MCF 10A (cell line): ENCODE results near the gene DIP2A. TPM values are rescaled to one million over a fixed set of nuclear protein-coding genes. Genes with fewer than 3 reads are reported as not detected.
A peak's percentile ranks its signal among the peaks of the same experiment; 100 is the strongest.

Experiments used
- BruUV-seq: library from RNA; stranded (reverse); fragments of 400-500 nt; replicated peaks from 2 replicates; lab custom pipeline; 2021; lab: Mats Ljungman, UMichigan
- CTCF ChIA-PET: fragments of 300-600 bp; sonication (Branson Sonifier 250); formaldehyde crosslinking; extraction: SDS; loops from one replicate; lab custom pipeline; 2021; ENCODE audit warnings: antibody characterized with exemption, inconsistent platforms; lab: Yijun Ruan, JAX
- POLR2A ChIA-PET: fragments of 300-600, 350-650 bp; sonication (Branson Sonifier 250); formaldehyde crosslinking; extraction: SDS; loops from one replicate; lab custom pipeline; 2020; ENCODE audit warnings: antibody characterized with exemption, inconsistent platforms; lab: Yijun Ruan, JAX
- DNase-seq: peaks from one replicate; pipeline ENCODE4 v3.0.0-alpha.2; 2018; ENCODE audit not compliant: unreplicated experiment
- H3K27ac Mint-ChIP-seq: one replicate; pipeline ENCODE4 v1.8.0; 2022; ENCODE audit warnings: mild to moderate bottlenecking, low read depth, mixed read lengths; ENCODE audit not compliant: unreplicated experiment
- H3K27me3 Mint-ChIP-seq: one replicate; pipeline ENCODE4 v1.8.0; 2022; ENCODE audit warnings: mixed read lengths; ENCODE audit not compliant: insufficient read depth, unreplicated experiment
- H3K36me3 Mint-ChIP-seq: one replicate; pipeline ENCODE4 v1.8.0; 2022; ENCODE audit warnings: mild to moderate bottlenecking, moderate library complexity, mixed read lengths; ENCODE audit not compliant: insufficient read depth, unreplicated experiment
- H3K4me1 Mint-ChIP-seq: one replicate; pipeline ENCODE4 v1.8.0; 2022; ENCODE audit warnings: mixed read lengths; ENCODE audit not compliant: insufficient read depth, unreplicated experiment
- H3K4me3 Mint-ChIP-seq: one replicate; pipeline ENCODE4 v1.8.0; 2022; ENCODE audit warnings: mild to moderate bottlenecking, moderate library complexity, mixed read lengths; ENCODE audit not compliant: unreplicated experiment
- H3K9me3 Mint-ChIP-seq: one replicate; pipeline ENCODE4 v1.8.0; 2022; ENCODE audit warnings: mixed read lengths; ENCODE audit not compliant: unreplicated experiment
- CTCF ChIP-seq: fragments of 200-600 bp; IDR thresholded peaks from one replicate; pipeline ENCODE4 v1.8.0; 2022; ENCODE audit warnings: antibody characterized with exemption, mild to moderate bottlenecking; ENCODE audit not compliant: unreplicated experiment
- intact Hi-C: fragments of 100-400 bp; cut with micrococcal nuclease; formaldehyde crosslinking; loops from 2 replicates; pipeline ENCODE4 v1.14.1; 2022
- total RNA-seq: library from RNA; stranded (reverse); gene quantifications from 2 replicates; pipeline ENCODE4 v1.2.3, GENCODE V29; 2022

Gene DIP2A
- total RNA-seq, 1 experiment from 2014 or later = 39.6 TPM

GRCh38 chr21:46434322-46434958 lies 24.3 kb upstream of the DIP2A start:
- no peaks in the 10 kb centered on the region for H3K4me1 Mint-ChIP-seq
- DNase-seq = no peak
- H3K27me3 Mint-ChIP-seq = no peaks in the 10 kb centered on the region
- ChIA-PET POLR2A (interaction anchor here (1.1 kb wide), 1 partner anchor 9 kb away, joined by 3 read pairs; no protein-coding TSS in a partner anchor), CTCF (interaction anchor here (0.9 kb wide), 1 partner anchor 46 kb away, joined by 3 read pairs; no protein-coding TSS in a partner anchor)
- H3K27ac Mint-ChIP-seq = no peak overlapping the region
- TF ChIP-seq CTCF = no peak
- no peaks in the 10 kb centered on the region for H3K9me3 Mint-ChIP-seq
- intact Hi-C loops = no loop called here
- no peak overlapping the region for H3K4me3 Mint-ChIP-seq
- BruUV-seq = no TSS peak
- H3K36me3 Mint-ChIP-seq = peaks cover 68% of the 10 kb centered on the region

GRCh38 chr21:46435786-46436227 lies 22.9 kb upstream of the DIP2A start:
- Mint-ChIP-seq H3K4me3 (no peak overlapping the region), H3K27me3 (no peaks in the 10 kb centered on the region), H3K36me3 (peaks cover 69% of the 10 kb centered on the region), H3K4me1 (no peaks in the 10 kb centered on the region), H3K9me3 (no peaks in the 10 kb centered on the region), H3K27ac (no peak overlapping the region)
- CTCF ChIA-PET = interaction anchor here (0.5 to 0.9 kb wide), 2 partner anchors 45 to 77 kb away, joined by 3 to 4 read pairs; no protein-coding TSS in a partner anchor
- intact Hi-C loops = no loop called here
- no peak for TF ChIP-seq CTCF
- no TSS peak for BruUV-seq
- POLR2A ChIA-PET = no interaction called here
- no peak for DNase-seq

- DNase-seq = no peak
- Mint-ChIP-seq H3K36me3 (peaks cover 69% of the 10 kb centered on the region), H3K9me3 (no peaks in the 10 kb centered on the region), H3K4me3 (no peak overlapping the region), H3K4me1 (no peaks in the 10 kb centered on the region), H3K27ac (peak overlapping the region; percentile 59), H3K27me3 (no peaks in the 10 kb centered on the region)
- no TSS peak for BruUV-seq
- TF ChIP-seq CTCF = no peak
- ChIA-PET CTCF (no interaction called here), POLR2A (no interaction called here)
- intact Hi-C loops = no loop called here
These were observed 22.1 kb upstream of the DIP2A start for GRCh38 chr21:46436621-46437020.

- DNase-seq = no peak
- TF ChIP-seq CTCF = no peak
- intact Hi-C loops = no loop called here
- CTCF ChIA-PET = no interaction called here
- Mint-ChIP-seq H3K27me3 (no peaks in the 10 kb centered on the region), H3K36me3 (peaks cover 69% of the 10 kb centered on the region), H3K4me1 (no peaks in the 10 kb centered on the region), H3K9me3 (no peaks in the 10 kb centered on the region), H3K4me3 (no peak overlapping the region), H3K27ac (peak overlapping the region; percentile 59)
- no TSS peak for BruUV-seq
- POLR2A ChIA-PET = interaction anchor here (1.1 kb wide), 2 partner anchors 64 to 198 kb away, joined by 3 read pairs; partner anchors contain the start of gene PRMT2
These were observed 21.6 kb upstream of the DIP2A start for GRCh38 chr21:46437096-46437498.
